IMR-90 (cell line): Measurements from ENCODE around the gene KAT6B. TPM values are rescaled to one million over a fixed set of nuclear protein-coding genes. Genes with fewer than 3 reads are reported as not detected.
A peak's percentile ranks its signal among the peaks of the same experiment; 100 is the strongest.

Source experiments
- ATAC-seq: fragments of 200-7000 bp; cut with Tn5 transposase; 2 replicates; pipeline ENCODE4 v1.9.1; 2020; ENCODE audit warnings: low read depth, mild to moderate bottlenecking, moderate library complexity
- BruUV-seq: library from RNA; stranded (reverse); fragments of 400-500 nt; replicated peaks from 2 replicates; lab custom pipeline; 2021; lab: Mats Ljungman, UMichigan
- CTCF ChIA-PET: fragments of 300-600 bp; formaldehyde crosslinking; extraction: SDS; loops from one replicate; lab custom pipeline; 2021; ENCODE audit warnings: antibody characterized with exemption; lab: Yijun Ruan, JAX
- POLR2A ChIA-PET: fragments of 300-600 bp; sonication (Branson Sonifier 250); formaldehyde crosslinking; loops from one replicate; lab custom pipeline; 2022; ENCODE audit warnings: antibody characterized with exemption; ENCODE audit not compliant: unreplicated experiment; lab: Charles Lee
- DNase-seq: peaks from one replicate; pipeline ENCODE4 v3.0.0; 2013
- H2AFZ ChIP-seq: replicated peaks from 2 replicates; pipeline ENCODE3; 2013; ENCODE audit warnings: low read length, mild to moderate bottlenecking; ENCODE audit not compliant: poor library complexity
- H2AK5ac ChIP-seq: 2 replicates; pipeline ENCODE4 v1.6.1; 2013; ENCODE audit warnings: low read depth, low read length, inconsistent platforms
- H2AK9ac ChIP-seq: replicated peaks from 2 replicates; pipeline ENCODE3; 2013; ENCODE audit warnings: mild to moderate bottlenecking, low read depth, low read length, moderate library complexity; ENCODE audit not compliant: poor library complexity
- H2BK120ac ChIP-seq: 2 replicates; pipeline ENCODE4 v1.6.1; 2013; ENCODE audit warnings: low read depth, low read length, inconsistent platforms
- H2BK15ac ChIP-seq: 3 replicates; pipeline ENCODE4 v1.6.1; 2013; ENCODE audit warnings: low read depth, low read length, inconsistent platforms
- H2BK20ac ChIP-seq: 2 replicates; pipeline ENCODE4 v1.6.1; 2013; ENCODE audit warnings: low read depth, mild to moderate bottlenecking, inconsistent platforms, low read length, moderate library complexity
- H2BK5ac ChIP-seq: 2 replicates; pipeline ENCODE4 v1.6.1; 2013; ENCODE audit warnings: mild to moderate bottlenecking, low read depth, low read length, inconsistent platforms; ENCODE audit not compliant: poor library complexity, severe bottlenecking
- H3K14ac ChIP-seq: replicated peaks from 2 replicates; pipeline ENCODE4 v1.6.1; 2013; ENCODE audit warnings: low read depth, low read length, inconsistent platforms
- H3K18ac ChIP-seq: 2 replicates; pipeline ENCODE4 v1.6.1; 2013; ENCODE audit warnings: low read depth, low read length, control low read depth
- H3K23ac ChIP-seq: 2 replicates; pipeline ENCODE4 v1.6.1; 2013; ENCODE audit warnings: low read depth, low read length, inconsistent platforms
- H3K27ac ChIP-seq: 2 replicates; pipeline ENCODE4 v1.5.1; 2013; ENCODE audit warnings: mild to moderate bottlenecking, control low read depth, low read length; ENCODE audit not compliant: insufficient read depth
- H3K27me3 ChIP-seq: 2 replicates; pipeline ENCODE4 v1.6.1; 2013; ENCODE audit warnings: low read length; ENCODE audit not compliant: control insufficient read depth, insufficient read depth
- H3K36me3 ChIP-seq: 2 replicates; pipeline ENCODE4 v1.6.1; 2013; ENCODE audit warnings: low read length, mixed read lengths; ENCODE audit not compliant: control insufficient read depth, insufficient read depth
- H3K4ac ChIP-seq: 2 replicates; pipeline ENCODE4 v1.6.1; 2013; ENCODE audit warnings: low read depth, low read length, inconsistent platforms
- H3K4me1 ChIP-seq: 2 replicates; pipeline ENCODE4 v1.6.1; 2013; ENCODE audit warnings: low read length, mixed read lengths; ENCODE audit not compliant: control insufficient read depth, insufficient read depth
- H3K4me2 ChIP-seq: 2 replicates; pipeline ENCODE4 v1.6.1; 2013; ENCODE audit warnings: low read depth, mild to moderate bottlenecking, control low read depth, low read length, moderate library complexity
- H3K4me3 ChIP-seq: 2 replicates; pipeline ENCODE4 v1.5.1; 2013; ENCODE audit warnings: low read depth, mild to moderate bottlenecking, control low read depth, low read length, moderate library complexity; ENCODE audit not compliant: insufficient read depth
- H3K56ac ChIP-seq: 2 replicates; pipeline ENCODE4 v1.6.1; 2013; ENCODE audit warnings: low read length, inconsistent platforms; ENCODE audit not compliant: insufficient read depth; ENCODE audit errors: extremely low read depth
- H3K79me1 ChIP-seq, 2 experiments: 2 replicates each; pipeline ENCODE4 v1.6.1; 2013; ENCODE audit warnings: low read length in 2 of 2, inconsistent platforms in 1 of 2, low read depth in 1 of 2
- H3K9ac ChIP-seq: 2 replicates; pipeline ENCODE4 v1.6.1; 2013; ENCODE audit warnings: low read depth, low read length, control low read depth
- H3K9me1 ChIP-seq: 2 replicates; pipeline ENCODE4 v1.6.1; 2013; ENCODE audit warnings: low read length, inconsistent platforms; ENCODE audit not compliant: insufficient read depth
- H3K9me3 ChIP-seq: 2 replicates; pipeline ENCODE4 v1.6.1; 2013; ENCODE audit warnings: low read length; ENCODE audit not compliant: control insufficient read depth, insufficient read depth
- H4K20me1 ChIP-seq: 2 replicates; pipeline ENCODE4 v1.6.1; 2013; ENCODE audit warnings: low read length, inconsistent platforms; ENCODE audit not compliant: insufficient read depth
- H4K5ac ChIP-seq: 2 replicates; pipeline ENCODE4 v1.6.1; 2013; ENCODE audit warnings: mild to moderate bottlenecking, low read depth, low read length, control low read depth
- H4K8ac ChIP-seq, 2 experiments: 2 replicates each; pipeline ENCODE4 v1.6.1; 2013; ENCODE audit warnings: low read depth in 2 of 2, low read length in 2 of 2, control low read depth in 1 of 2, inconsistent platforms in 1 of 2
- H4K91ac ChIP-seq: 2 replicates; pipeline ENCODE4 v1.6.1; 2013; ENCODE audit warnings: low read depth, low read length, inconsistent platforms; ENCODE audit not compliant: insufficient read depth
- BHLHE40 ChIP-seq: fragments of 150-350 bp; IDR thresholded peaks from 2 replicates; pipeline ENCODE4 v1.6.1; 2016; ENCODE audit warnings: mild to moderate bottlenecking, low read depth, low read length
- CEBPB ChIP-seq: IDR thresholded peaks from 2 replicates; pipeline ENCODE4 v1.6.1; 2012; ENCODE audit warnings: low read depth, low read length, improper control_type of control experiment
- CHD1 ChIP-seq: IDR thresholded peaks from 2 replicates; pipeline ENCODE4 v1.6.1; 2012; ENCODE audit warnings: low read depth, low read length, improper control_type of control experiment
- CTCF ChIP-seq: conservative IDR thresholded peaks from 2 replicates; pipeline ENCODE4 v1.5.1; 2012; ENCODE audit warnings: mild to moderate bottlenecking, low read depth, low read length, improper control_type of control experiment
- ELK1 ChIP-seq: fragments of 150-350 bp; IDR thresholded peaks from 2 replicates; pipeline ENCODE4 v1.6.1; 2016; ENCODE audit warnings: low read depth, mild to moderate bottlenecking, low read length, moderate library complexity, borderline replicate concordance
- MAZ ChIP-seq: IDR thresholded peaks from 2 replicates; pipeline ENCODE4 v1.6.1; 2012; ENCODE audit warnings: low read depth, mild to moderate bottlenecking, low read length, improper control_type of control experiment, moderate library complexity, borderline replicate concordance
- POLR2A ChIP-seq: IDR thresholded peaks from 2 replicates; pipeline ENCODE4 v1.6.1; 2012; ENCODE audit warnings: mild to moderate bottlenecking, low read depth, low read length
- RAD21 ChIP-seq: IDR thresholded peaks from 2 replicates; pipeline ENCODE4 v1.6.1; 2012; ENCODE audit warnings: low read length, improper control_type of control experiment
- RCOR1 ChIP-seq: IDR thresholded peaks from 2 replicates; pipeline ENCODE4 v1.6.1; 2012; ENCODE audit warnings: mild to moderate bottlenecking, low read length, improper control_type of control experiment; ENCODE audit not compliant: insufficient replicate concordance
- RFX5 ChIP-seq: IDR thresholded peaks from 2 replicates; pipeline ENCODE4 v1.8.0; 2012; ENCODE audit warnings: low read depth, mild to moderate bottlenecking, low read length, moderate library complexity
- SMC3 ChIP-seq: fragments of 150-350 bp; IDR thresholded peaks from 2 replicates; pipeline ENCODE4 v1.6.1; 2016; ENCODE audit warnings: low read depth, mild to moderate bottlenecking, antibody characterized with exemption, low read length, moderate library complexity
- USF2 ChIP-seq: fragments of 150-350 bp; IDR thresholded peaks from 2 replicates; pipeline ENCODE4 v1.6.1; 2017; ENCODE audit warnings: mild to moderate bottlenecking, antibody characterized with exemption, low read length, low read depth
- WGBS, 2 experiments: methylation state at CpG; one replicate each; pipeline versions ENCODE4 v1.1.5 to v1.1.7; 2013; ENCODE audit warnings: missing lambda C conversion rate in 2 of 2; ENCODE audit not compliant: insufficient read length in 1 of 2; ENCODE audit errors: extremely low coverage in 2 of 2; 5-methylcytosine and 5-hydroxymethylcytosine counted together
- dilution Hi-C: fragments of 300-500 bp; cut with HindIII; formaldehyde crosslinking; loops from one replicate; pipeline ENCODE4 v1.14.3; 2018; ENCODE audit warnings: low sequenced_read_pairs; ENCODE audit not compliant: unreplicated experiment
- in situ Hi-C: fragments of 300-500 bp; cut with MboI; formaldehyde crosslinking; loops from 3 replicates; pipeline ENCODE4 v1.14.3; 2019; ENCODE audit warnings: low sequenced_read_pairs, inconsistent platforms, mixed read lengths
- intact Hi-C: fragments of 100-400 bp; cut with micrococcal nuclease; formaldehyde crosslinking; loops from 2 replicates; pipeline ENCODE4 v1.10.0; 2022
- polyA plus RNA-seq, 3 experiments: library from polyadenylated mRNA; depleted of rRNA; stranded (reverse); fragments of >200 nt; gene quantifications; 2 replicates each; pipeline ENCODE4 v1.2.3, GENCODE V29; 2012; ENCODE audit warnings: low replicate concordance in 1 of 3
- total RNA-seq: library from RNA; depleted of rRNA; stranded (reverse); fragments of >200 nt; gene quantifications from 2 replicates; pipeline ENCODE4 v1.2.3, GENCODE V29; 2012

Gene KAT6B
- total and polyA plus RNA-seq, 2 of the 4 experiments (the other 2 are of a cell fraction) = 8.8 to 28.1 TPM

- in situ Hi-C loops = no loop called here
- DNase-seq = peak; percentile 43
- POLR2A ChIA-PET = no interaction called here
These were observed 161.8 kb downstream of the KAT6B start for GRCh38 chr10:74988054-74988775.

More at GRCh38 chr10:74988054-74988775, 161.8 kb downstream of the KAT6B start:
- ATAC-seq = no peak; the same call in 1 of the 2 replicates
- H2AK9ac ChIP-seq = no peak overlapping the region
- 0 out of 2 replicates have a peak, but pooled peaks cover 2% of the 10 kb centered on the region for H3K9me1 ChIP-seq
- H3K4ac ChIP-seq = no peak overlapping the region
- H4K5ac ChIP-seq = no peak overlapping the region
- H3K18ac ChIP-seq = no peak overlapping the region
- H4K20me1 ChIP-seq = no peaks in the 10 kb centered on the region
- CTCF ChIA-PET = no interaction called here
- H2BK15ac ChIP-seq = no peak overlapping the region
- dilution Hi-C loops (no loop called here), intact Hi-C loops (no loop called here)
- H2BK20ac ChIP-seq = no peak overlapping the region
- H3K14ac ChIP-seq = no peak overlapping the region
- H2AK5ac ChIP-seq = no peak overlapping the region
- no peak overlapping the region for H3K23ac ChIP-seq
- no peak overlapping the region for H3K4me3 ChIP-seq
- H3K9ac ChIP-seq = no peak overlapping the region
- H4K91ac ChIP-seq = no peak overlapping the region
- no peak overlapping the region for H3K56ac ChIP-seq
- no peak overlapping the region for H4K8ac ChIP-seq
- H2AFZ ChIP-seq = no peak overlapping the region
- no peak overlapping the region for H3K4me2 ChIP-seq
- H3K36me3 ChIP-seq = peaks cover 21% of the 10 kb centered on the region
- BruUV-seq = no TSS peak
- H3K27ac ChIP-seq = no peak overlapping the region
- H3K9me3 ChIP-seq = no peaks in the 10 kb centered on the region
- no CpG with 5 or more reads among the region's 2 CpGs for WGBS, 2 experiments
- no peak overlapping the region for H2BK5ac ChIP-seq
- peaks cover 2% of the 10 kb centered on the region; the same call in 1 of the 2 replicates for H3K4me1 ChIP-seq
- TF ChIP-seq USF2 = no peak
- no peak for TF ChIP-seq RFX5
- TF ChIP-seq RAD21 = no peak
- TF ChIP-seq ELK1 = no peak
- no peak for TF ChIP-seq RCOR1
- no peak for TF ChIP-seq POLR2A
- no peak for TF ChIP-seq SMC3
- TF ChIP-seq BHLHE40 = no peak
- no peak for TF ChIP-seq CEBPB
- no peak for TF ChIP-seq CTCF
- TF ChIP-seq MAZ = no peak
- no peak for TF ChIP-seq CHD1
- H3K79me1 ChIP-seq = peaks cover 3 to 9% of the 10 kb centered on the region in 2 experiments; a peak in 1 of 4 replicates
- no peak overlapping the region for H2BK120ac ChIP-seq
- no peaks in the 10 kb centered on the region for H3K27me3 ChIP-seq
